GM18868 (cell line): ENCODE data around the gene VPS26A.
"Not testable (repeated sequence)": the region's sequence is repeated elsewhere in the genome, so short reads cannot be mapped to it uniquely, and the experiment has no call there.

Source experiments
- ATAC-seq: cut with Tn5 transposase; IDR thresholded peaks from one replicate; pipeline ENCODE4 v1.9.1; 2021; ENCODE audit warnings: mild to moderate bottlenecking, moderate library complexity; ENCODE audit not compliant: unreplicated experiment

The VPS26A gene

GRCh38 chr10:69172241-69172982 lies 48.4 kb downstream of the VPS26A start:
- ATAC-seq = no peak

GRCh38 chr10:69175326-69175725 lies 51.3 kb downstream of the VPS26A start:
- not testable (repeated sequence) for ATAC-seq

- no peak for ATAC-seq
Observed at GRCh38 chr10:69176823-69177222, 52.8 kb downstream of the VPS26A start.

GRCh38 chr10:69179089-69179742 lies 55.2 kb downstream of the VPS26A start:
- peak; percentile 25 for ATAC-seq

GRCh38 chr10:69179743-69180524 lies 56.0 kb downstream of the VPS26A start, which contains the start of gene SUPV3L1:
SUPV3L1 (plus strand) TSS chr10:69180234; CDS start chr10:69180292, 58 bp downstream.
- peak; percentile 81 for ATAC-seq

GRCh38 chr10:69180525-69181204 lies 56.7 kb downstream of the VPS26A start:
- ATAC-seq = no peak

GRCh38 chr10:69181433-69181832 lies 57.5 kb downstream of the VPS26A start:
- no peak for ATAC-seq

GRCh38 chr10:69182005-69182404 lies 58.0 kb downstream of the VPS26A start:
- ATAC-seq = no peak

- ATAC-seq = no peak
Observed at GRCh38 chr10:69186524-69186923, 62.5 kb downstream of the VPS26A start.

- ATAC-seq = no peak
Observed at GRCh38 chr10:69201045-69201444, 77.1 kb downstream of the VPS26A start.

GRCh38 chr10:69202332-69202731 lies 78.4 kb downstream of the VPS26A start:
- peak; percentile 75 for ATAC-seq

- no peak for ATAC-seq
Observed at GRCh38 chr10:69208761-69209160, 84.8 kb downstream of the VPS26A start.

GRCh38 chr10:69209787-69210484 lies 86.0 kb downstream of the VPS26A start:
- ATAC-seq = no peak

- ATAC-seq = no peak
Observed at GRCh38 chr10:69211104-69211503, 87.1 kb downstream of the VPS26A start.

- ATAC-seq = no peak
Observed at GRCh38 chr10:69211524-69211923, 87.5 kb downstream of the VPS26A start.

- ATAC-seq = no peak
Observed at GRCh38 chr10:69213591-69214311, 89.8 kb downstream of the VPS26A start.

- no peak for ATAC-seq
Observed at GRCh38 chr10:69214666-69215131, 90.7 kb downstream of the VPS26A start.

GRCh38 chr10:69215405-69216171 lies 91.6 kb downstream of the VPS26A start:
- no peak for ATAC-seq

GRCh38 chr10:69216577-69217118 lies 92.7 kb downstream of the VPS26A start:
- no peak for ATAC-seq
